Activated CD4-positive, alpha-beta T cell treated with anti-CD3 and anti-CD28 coated beads, Interleukin-2, amount 50 U/mL, for 16 hours (primary cell): ENCODE measurements around the gene TTLL5.

ENCODE experiments used
- DNase-seq: peaks from one replicate; pipeline ENCODE4 v3.0.0-alpha.2; 2020

Gene TTLL5

DNA sequence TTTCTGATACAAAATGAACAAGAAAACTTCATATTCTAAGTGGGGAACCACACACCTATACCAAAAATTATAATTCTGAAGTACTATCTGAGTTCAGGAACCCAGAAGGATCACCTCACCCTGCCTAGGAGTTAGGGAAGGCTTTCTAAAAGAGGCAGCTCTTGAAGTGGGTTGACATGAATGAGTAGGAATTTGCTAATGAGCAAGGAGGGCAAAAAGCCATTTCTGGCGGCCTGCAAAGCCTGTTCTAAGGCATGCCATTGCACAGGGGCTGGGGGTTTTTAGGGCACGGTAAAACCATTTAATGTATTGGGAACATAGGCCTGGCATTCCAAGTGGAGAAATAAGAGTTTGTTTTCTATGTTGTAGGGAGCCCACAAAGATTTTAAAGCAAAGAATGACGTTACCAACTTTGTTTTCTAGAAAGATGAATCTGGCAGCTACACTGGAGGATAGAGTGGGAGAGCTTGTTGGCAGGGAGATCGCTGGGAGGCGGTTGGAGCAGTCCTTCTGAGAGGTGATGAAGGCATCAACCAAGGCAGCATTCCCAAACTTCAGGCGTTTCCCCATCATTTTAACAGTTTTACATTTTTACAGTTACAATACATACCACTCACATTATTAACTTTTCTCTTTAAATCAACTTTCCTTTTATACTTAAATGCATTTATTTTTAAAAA, 338.6 kb downstream of the TTLL5 start:
- DNase-seq = no peak

DNA sequence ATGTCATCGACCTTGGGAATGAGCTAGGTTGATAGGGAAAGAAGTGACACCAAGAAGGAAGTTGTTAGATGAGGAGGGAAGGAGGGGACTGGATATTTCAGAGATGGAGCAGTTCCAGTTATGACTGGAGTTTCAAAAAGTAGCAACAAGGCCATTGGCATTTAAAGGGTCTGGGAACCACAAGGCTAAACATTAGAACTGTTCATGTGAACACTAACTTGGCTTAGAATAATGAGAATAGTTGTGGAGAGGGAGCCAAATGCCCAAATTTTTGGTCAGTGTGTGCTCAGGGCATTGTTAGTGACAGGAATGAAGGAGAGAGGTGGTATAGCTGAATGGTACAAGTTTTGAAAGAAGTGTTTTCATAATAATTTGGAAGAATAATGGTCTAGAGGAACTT, 341.3 kb downstream of the TTLL5 start:
- no peak for DNase-seq
